NCI-H748 (cell line): ENCODE measurements around the gene PRR22.

Experiments used
- DNase-seq: peaks from one replicate; lab custom pipeline; 2025; ENCODE audit not compliant: unreplicated experiment; lab: John Stamatoyannopoulos, UW

The PRR22 gene

GRCh38 chr19:5784581-5785147 is at the start of gene PRR22:
Gene PRR22, minus strand, starts transcription at chr19:5784746. Its CDS starts 86 bp downstream, at chr19:5784660.
- DNase-seq = no peak

GRCh38 chr19:5832527-5833216 is 48.1 kb upstream of the PRR22 start:
- no peak for DNase-seq

- no peak for DNase-seq
These were observed 47.5 kb upstream of the PRR22 start for GRCh38 chr19:5832061-5832460.

- no peak for DNase-seq
These were observed 46.6 kb upstream of the PRR22 start for GRCh38 chr19:5831159-5831558.

- no peak for DNase-seq
These were observed 45.2 kb upstream of the PRR22 start for GRCh38 chr19:5829567-5830310.

GRCh38 chr19:5828661-5829566 is 44.4 kb upstream of the PRR22 start:
- peak; percentile 65 for DNase-seq

GRCh38 chr19:5827891-5828660 is 43.5 kb upstream of the PRR22 start:
- DNase-seq = peak; percentile 91

GRCh38 chr19:5827342-5827890 is 42.9 kb upstream of the PRR22 start:
- no peak for DNase-seq

- DNase-seq = peak; percentile 63
These were observed 42.2 kb upstream of the PRR22 start for GRCh38 chr19:5826531-5827341.

GRCh38 chr19:5825178-5825577 is 40.6 kb upstream of the PRR22 start:
- no peak for DNase-seq

- DNase-seq = no peak
These were observed 40.2 kb upstream of the PRR22 start for GRCh38 chr19:5824751-5825150.

- no peak for DNase-seq
These were observed 39.2 kb upstream of the PRR22 start for GRCh38 chr19:5823579-5824281.

- peak; percentile 8 for DNase-seq
These were observed 37.8 kb upstream of the PRR22 start for GRCh38 chr19:5822181-5822844.

GRCh38 chr19:5821521-5822180 is 37.1 kb upstream of the PRR22 start:
- DNase-seq = no peak

GRCh38 chr19:5820785-5821184 is 36.2 kb upstream of the PRR22 start:
- no peak for DNase-seq

GRCh38 chr19:5818594-5818993 is 34.0 kb upstream of the PRR22 start:
- DNase-seq = no peak

- DNase-seq = no peak
These were observed 32.7 kb upstream of the PRR22 start for GRCh38 chr19:5817218-5817617.

GRCh38 chr19:5814852-5815246 is 30.3 kb upstream of the PRR22 start:
- DNase-seq = no peak
